Stimulated activated CD4-positive, alpha-beta T cell treated with anti-CD3 and anti-CD28 coated beads, TNF-alpha, amount 100 ng/mL, for 48 hours (primary cell): ENCODE measurements around the gene FXN.
A peak's percentile ranks its signal among the peaks of the same experiment; 100 is the strongest.
"Not testable (repeated sequence)": the region's sequence is repeated elsewhere in the genome, so short reads cannot be mapped to it uniquely, and the experiment has no call there.

Experiments
- DNase-seq, 3 donors: peaks; one replicate each; pipeline ENCODE4 v3.0.0-alpha.2; 2020; ENCODE audit warnings: low read depth in 3 of 3

Gene FXN

GRCh38 chr9:69035438-69036308 is at the start of gene FXN:
FXN (plus strand) TSS chr9:69035752; CDS start chr9:69035783, 31 bp downstream.
- peak; percentile 71 to 78 (median 76) for DNase-seq

- DNase-seq, result not testable (repeated sequence)
Observed at GRCh38 chr9:68986949-68987348, 48.6 kb upstream of the FXN start.

GRCh38 chr9:68991457-68991856 is 44.1 kb upstream of the FXN start:
- DNase-seq, result no peak

GRCh38 chr9:68995776-68996175 is 39.8 kb upstream of the FXN start:
- no peak for DNase-seq

GRCh38 chr9:68996462-68996861 is 39.1 kb upstream of the FXN start:
- DNase-seq, result no peak

GRCh38 chr9:68997666-68998065 is 37.9 kb upstream of the FXN start:
- no peak for DNase-seq

- DNase-seq, result no peak
Observed at GRCh38 chr9:68998385-68998784, 37.2 kb upstream of the FXN start.

GRCh38 chr9:68998812-68999211 is 36.7 kb upstream of the FXN start:
- no peak for DNase-seq

- DNase-seq, result peak; percentile 39 to 54 (median 51)
Observed at GRCh38 chr9:68999393-69000105, 36.0 kb upstream of the FXN start.

GRCh38 chr9:69001921-69002320 is 33.6 kb upstream of the FXN start:
- no peak for DNase-seq

GRCh38 chr9:69003051-69003450 is 32.5 kb upstream of the FXN start:
- no peak for DNase-seq

GRCh38 chr9:69004836-69005235 is 30.7 kb upstream of the FXN start:
- no peak for DNase-seq

- DNase-seq, result no peak
Observed at GRCh38 chr9:69009708-69010107, 25.8 kb upstream of the FXN start.

GRCh38 chr9:69012696-69013381 is 22.7 kb upstream of the FXN start:
- DNase-seq, result no peak

GRCh38 chr9:69013382-69013727 is 22.2 kb upstream of the FXN start:
- DNase-seq, result no peak

- DNase-seq, result no peak
Observed at GRCh38 chr9:69014013-69014412, 21.5 kb upstream of the FXN start, which contains the start of gene PRKACG. PRKACG (minus strand) TSS chr9:69014113; CDS start chr9:69014092, 21 bp downstream.

GRCh38 chr9:69016191-69017096 is 19.1 kb upstream of the FXN start:
- DNase-seq, result no peak

- DNase-seq, result no peak
Observed at GRCh38 chr9:69018737-69019136, 16.8 kb upstream of the FXN start.

- no peak for DNase-seq
Observed at GRCh38 chr9:69019808-69020207, 15.7 kb upstream of the FXN start.

GRCh38 chr9:69020301-69021145 is 15.0 kb upstream of the FXN start:
- DNase-seq, result no peak
